ENCODE data around the gene HMGCLL1. TPM values are rescaled to one million over a fixed set of nuclear protein-coding genes. Genes with fewer than 3 reads are reported as not detected.
A peak's percentile ranks its signal among the peaks of the same experiment; 100 is the strongest.

HMGCLL1 gene
- total RNA-seq, 1 donor from 2014 or later = 1.2 TPM

DNA sequence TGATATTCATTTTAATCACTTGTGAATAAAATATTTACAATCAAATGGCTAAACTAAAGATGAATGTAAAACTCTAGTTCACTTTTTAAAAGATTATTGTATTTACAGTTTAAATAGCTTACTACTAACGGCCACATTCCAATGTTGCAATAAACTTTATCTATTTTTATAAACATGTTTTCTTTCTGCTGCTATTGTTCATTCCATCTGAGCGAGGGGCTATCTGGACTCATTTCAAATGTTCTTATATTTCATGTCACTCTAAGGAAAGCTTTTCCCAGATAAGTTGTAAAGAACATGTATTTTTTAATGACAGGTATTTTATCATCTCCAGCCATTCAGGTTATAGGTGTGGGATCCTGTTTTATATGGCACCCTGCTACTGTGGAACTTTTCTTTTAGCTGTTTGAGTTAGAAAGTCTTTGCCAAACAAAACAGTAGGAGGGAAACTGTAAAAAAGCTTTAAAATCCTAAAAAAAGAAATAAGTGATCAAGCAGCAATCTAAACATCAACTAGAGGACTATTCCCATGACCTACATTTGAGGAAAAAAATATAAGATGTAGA is 42.5 kb downstream of the HMGCLL1 start:
- Histone ChIP-seq H3K4me1 (no peaks in the 10 kb centered on the region), H3K4me3 (no peak overlapping the region), H3K27ac (replicated peaks) (peak overlapping the region; percentile 52), H3K27me3 (ENCODE audit: low read depth) (no peaks in the 10 kb centered on the region), H3K36me3 (no peaks in the 10 kb centered on the region), H3K9me3 (replicated peaks) (peaks cover 7% of the 10 kb centered on the region)
- no peak for DNase-seq
- intact Hi-C loops (cut with micrococcal nuclease) = no loop called here
- TF ChIP-seq, protein P1, sequence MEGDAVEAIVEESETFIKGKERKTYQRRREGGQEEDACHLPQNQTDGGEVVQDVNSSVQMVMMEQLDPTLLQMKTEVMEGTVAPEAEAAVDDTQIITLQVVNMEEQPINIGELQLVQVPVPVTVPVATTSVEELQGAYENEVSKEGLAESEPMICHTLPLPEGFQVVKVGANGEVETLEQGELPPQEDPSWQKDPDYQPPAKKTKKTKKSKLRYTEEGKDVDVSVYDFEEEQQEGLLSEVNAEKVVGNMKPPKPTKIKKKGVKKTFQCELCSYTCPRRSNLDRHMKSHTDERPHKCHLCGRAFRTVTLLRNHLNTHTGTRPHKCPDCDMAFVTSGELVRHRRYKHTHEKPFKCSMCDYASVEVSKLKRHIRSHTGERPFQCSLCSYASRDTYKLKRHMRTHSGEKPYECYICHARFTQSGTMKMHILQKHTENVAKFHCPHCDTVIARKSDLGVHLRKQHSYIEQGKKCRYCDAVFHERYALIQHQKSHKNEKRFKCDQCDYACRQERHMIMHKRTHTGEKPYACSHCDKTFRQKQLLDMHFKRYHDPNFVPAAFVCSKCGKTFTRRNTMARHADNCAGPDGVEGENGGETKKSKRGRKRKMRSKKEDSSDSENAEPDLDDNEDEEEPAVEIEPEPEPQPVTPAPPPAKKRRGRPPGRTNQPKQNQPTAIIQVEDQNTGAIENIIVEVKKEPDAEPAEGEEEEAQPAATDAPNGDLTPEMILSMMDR (IDR thresholded peaks at IDR 0.05; ENCODE audit: borderline replicate concordance) = no peak

DNA sequence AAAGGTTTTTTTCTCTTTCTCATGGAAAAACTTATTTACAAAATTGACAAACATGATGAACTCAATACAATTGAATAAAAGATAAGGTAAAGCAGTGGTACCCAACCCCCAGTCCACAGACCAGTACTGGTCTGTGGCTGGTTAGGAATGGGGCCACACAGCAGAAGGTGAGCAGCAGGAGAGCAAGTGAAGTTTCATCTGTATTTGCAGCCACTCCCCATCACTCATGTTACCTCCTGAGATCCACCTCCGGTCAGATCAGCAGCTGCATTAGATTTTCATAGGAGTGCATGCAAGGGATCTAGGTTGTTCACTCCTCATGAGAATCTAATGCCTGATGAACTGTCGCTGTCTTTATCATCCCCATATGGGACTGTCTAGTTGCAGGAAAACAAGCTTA is 47.5 kb downstream of the HMGCLL1 start:
- Histone ChIP-seq H3K36me3 (no peaks in the 10 kb centered on the region), H3K9me3 (replicated peaks) (no peaks in the 10 kb centered on the region), H3K27ac (replicated peaks) (no peak overlapping the region), H3K4me3 (no peak overlapping the region), H3K27me3 (ENCODE audit: low read depth) (no peaks in the 10 kb centered on the region), H3K4me1 (no peaks in the 10 kb centered on the region)
- intact Hi-C loops (cut with micrococcal nuclease) = no loop called here
- no peak for DNase-seq
- TF ChIP-seq, protein P1 (IDR thresholded peaks at IDR 0.05; ENCODE audit: borderline replicate concordance) = no peak

DNA sequence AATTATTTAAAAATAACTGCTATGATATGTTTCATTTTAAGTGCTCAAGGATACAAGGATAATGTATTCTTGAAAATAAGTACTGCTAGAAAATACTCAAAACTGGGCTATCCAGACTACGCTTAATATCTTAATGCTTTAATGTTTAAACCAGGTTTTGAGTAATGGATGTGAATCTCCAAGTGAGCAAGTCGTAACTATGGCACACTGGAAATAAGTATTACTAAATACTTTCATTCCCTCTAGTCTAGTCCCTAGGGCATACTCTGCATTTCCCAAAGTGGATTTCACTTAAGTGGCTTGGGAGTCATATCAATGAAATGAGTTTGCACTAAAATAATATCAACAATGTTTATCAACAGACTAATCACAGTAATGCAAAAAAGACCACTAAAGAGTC is 48.1 kb downstream of the HMGCLL1 start:
- TF ChIP-seq, protein P1 (IDR thresholded peaks at IDR 0.05; ENCODE audit: borderline replicate concordance) = no peak
- Histone ChIP-seq H3K9me3 (replicated peaks) (no peaks in the 10 kb centered on the region), H3K36me3 (no peaks in the 10 kb centered on the region), H3K4me1 (no peaks in the 10 kb centered on the region), H3K4me3 (no peak overlapping the region), H3K27ac (replicated peaks) (no peak overlapping the region), H3K27me3 (ENCODE audit: low read depth) (no peaks in the 10 kb centered on the region)
- intact Hi-C loops (cut with micrococcal nuclease) = no loop called here
- no peak for DNase-seq

DNA sequence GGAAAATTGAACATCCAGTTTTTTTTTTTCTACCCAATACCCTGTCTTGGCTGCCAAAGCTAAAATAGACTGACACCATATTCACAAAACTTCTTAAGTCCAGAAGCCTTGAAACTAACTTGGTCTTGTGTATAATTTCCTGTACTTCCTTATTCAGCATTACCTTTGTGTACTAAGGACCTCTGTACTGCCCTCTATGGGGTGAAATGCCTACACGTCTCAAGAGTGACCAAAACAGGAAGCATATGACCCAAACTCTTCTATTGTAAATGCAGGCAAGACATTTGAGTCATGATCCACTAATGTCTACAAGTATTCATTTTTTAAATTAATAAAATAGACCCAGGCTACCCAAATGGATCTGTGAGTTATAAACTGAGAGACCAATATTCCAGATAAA is 50.4 kb downstream of the HMGCLL1 start:
- TF ChIP-seq, protein P1 (IDR thresholded peaks at IDR 0.05; ENCODE audit: borderline replicate concordance) = peak; percentile 9
- intact Hi-C loops (cut with micrococcal nuclease) = no loop called here

DNA sequence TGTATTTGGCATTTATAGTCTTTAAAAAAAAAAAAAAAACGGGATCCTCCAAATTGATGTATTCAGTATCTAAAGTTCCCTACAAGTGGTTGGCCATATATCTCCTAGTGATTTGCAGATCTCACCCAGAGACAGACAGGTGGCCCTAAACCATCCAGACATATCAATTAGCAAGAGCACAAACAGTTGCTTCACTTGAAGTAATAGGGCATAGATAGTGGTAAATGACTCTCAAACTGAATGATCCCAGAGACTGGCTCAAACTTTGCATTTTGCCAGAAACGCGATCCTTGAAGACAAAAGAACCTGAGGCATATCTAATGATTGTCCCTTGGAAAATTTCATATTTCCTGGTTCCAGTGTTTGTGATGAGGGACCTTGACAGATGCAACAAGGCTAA is 54.6 kb downstream of the HMGCLL1 start:
- no peak overlapping the region for H3K4me3 ChIP-seq
- intact Hi-C loops (cut with micrococcal nuclease) = no loop called here
- H3K27ac ChIP-seq (replicated peaks) = no peak overlapping the region
- H3K9me3 ChIP-seq (replicated peaks) = no peaks in the 10 kb centered on the region
- TF ChIP-seq, protein P1 (IDR thresholded peaks at IDR 0.05; ENCODE audit: borderline replicate concordance) = no peak
- DNase-seq = no peak
- no peaks in the 10 kb centered on the region for H3K36me3 ChIP-seq
- no peaks in the 10 kb centered on the region for H3K27me3 ChIP-seq (ENCODE audit: low read depth)
- no peaks in the 10 kb centered on the region for H3K4me1 ChIP-seq

More for the DNA sequence above, 50.4 kb downstream of the HMGCLL1 start:
- H3K4me1 ChIP-seq = no peaks in the 10 kb centered on the region
- no peaks in the 10 kb centered on the region for H3K36me3 ChIP-seq
- H3K9me3 ChIP-seq (replicated peaks) = no peaks in the 10 kb centered on the region
- DNase-seq = no peak
- no peaks in the 10 kb centered on the region for H3K27me3 ChIP-seq (ENCODE audit: low read depth)
- no peak overlapping the region for H3K27ac ChIP-seq (replicated peaks)
- H3K4me3 ChIP-seq = no peak overlapping the region
